ENCODE measurements around the gene MEGF8.
"Not testable (repeated sequence)": the region's sequence is repeated elsewhere in the genome, so short reads cannot be mapped to it uniquely, and the experiment has no call there.

The MEGF8 gene

DNA sequence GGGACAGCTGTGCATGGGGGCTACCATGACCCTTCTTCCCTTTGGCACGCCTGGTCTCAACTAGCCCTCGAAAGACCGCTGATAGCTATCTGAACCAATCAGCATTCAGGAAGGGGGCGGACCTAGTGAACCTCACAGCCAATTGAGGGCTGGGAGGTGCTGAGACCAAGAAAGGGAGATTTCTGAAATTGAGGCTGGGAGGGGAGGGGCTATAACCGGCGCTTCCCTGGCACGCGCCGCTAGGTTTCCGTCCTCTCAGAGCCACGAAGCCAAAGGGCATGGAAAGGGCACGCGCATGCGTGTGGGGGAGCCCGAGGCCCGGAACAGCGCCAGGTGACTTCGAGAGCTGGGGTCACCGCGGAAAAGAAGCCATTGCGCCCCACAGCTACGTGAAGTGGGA lies 18.8 kb upstream of the MEGF8 start:
- DNase-seq, result no peak

DNA sequence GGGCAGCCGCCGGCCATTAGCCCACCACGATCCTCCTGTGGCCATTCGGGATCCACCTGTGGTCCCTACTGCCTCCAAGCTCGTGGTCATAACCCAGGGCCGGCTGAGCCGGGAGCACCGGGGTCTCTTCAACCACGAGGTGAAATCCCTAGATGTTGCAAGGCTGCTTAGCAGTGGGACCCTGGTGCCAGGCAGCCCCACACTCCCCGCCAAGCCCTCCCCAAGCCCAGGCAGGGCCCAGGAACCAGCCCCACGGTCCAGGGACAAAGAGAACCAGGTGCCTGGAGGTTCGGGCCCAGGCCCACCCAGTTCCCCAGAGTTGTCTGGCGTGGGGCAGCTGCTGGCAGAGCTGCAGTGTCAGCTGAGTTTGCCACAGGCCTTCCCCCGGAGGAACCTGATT lies 15.7 kb upstream of the MEGF8 start:
- DNase-seq, result no peak

DNA sequence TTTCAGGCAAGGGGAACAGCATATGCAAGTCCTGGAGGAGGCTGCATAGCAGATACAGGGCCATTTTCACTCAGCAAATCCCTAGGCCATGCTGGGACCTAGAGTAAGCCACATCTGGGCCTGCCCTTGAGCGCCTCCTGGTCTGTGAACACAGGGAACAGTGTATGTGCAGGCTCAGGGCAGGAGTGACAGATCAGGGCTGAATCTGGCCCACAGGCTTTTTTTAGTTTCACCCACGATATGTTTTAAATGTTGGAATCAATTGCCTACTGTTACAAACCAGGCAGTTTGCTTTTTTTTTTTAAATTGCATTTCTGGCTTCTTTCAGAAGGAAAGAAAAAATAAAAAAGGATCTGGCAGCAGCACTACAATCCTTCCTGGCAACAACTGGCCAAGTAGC lies 13.8 kb upstream of the MEGF8 start:
- DNase-seq, result no peak

DNA sequence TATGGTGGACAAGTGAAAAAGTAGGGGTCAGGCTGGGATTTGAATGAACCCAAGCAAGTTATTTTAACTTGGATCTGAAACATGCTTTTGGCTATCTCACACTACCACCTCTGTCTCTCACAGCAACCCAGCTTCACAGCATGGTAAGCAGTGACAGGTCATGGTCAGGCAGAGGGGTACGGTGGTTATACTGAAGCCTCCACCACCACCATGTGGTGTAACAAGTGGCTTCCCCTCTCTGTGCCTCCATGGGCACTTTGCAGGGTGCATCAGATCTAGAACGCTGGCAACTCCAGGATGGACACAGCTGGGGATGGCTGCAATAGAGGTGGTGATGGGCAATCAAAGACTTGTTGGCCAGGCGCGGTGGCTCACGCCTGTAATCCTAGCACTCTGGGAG lies 13.1 kb upstream of the MEGF8 start:
- DNase-seq, result no peak

DNA sequence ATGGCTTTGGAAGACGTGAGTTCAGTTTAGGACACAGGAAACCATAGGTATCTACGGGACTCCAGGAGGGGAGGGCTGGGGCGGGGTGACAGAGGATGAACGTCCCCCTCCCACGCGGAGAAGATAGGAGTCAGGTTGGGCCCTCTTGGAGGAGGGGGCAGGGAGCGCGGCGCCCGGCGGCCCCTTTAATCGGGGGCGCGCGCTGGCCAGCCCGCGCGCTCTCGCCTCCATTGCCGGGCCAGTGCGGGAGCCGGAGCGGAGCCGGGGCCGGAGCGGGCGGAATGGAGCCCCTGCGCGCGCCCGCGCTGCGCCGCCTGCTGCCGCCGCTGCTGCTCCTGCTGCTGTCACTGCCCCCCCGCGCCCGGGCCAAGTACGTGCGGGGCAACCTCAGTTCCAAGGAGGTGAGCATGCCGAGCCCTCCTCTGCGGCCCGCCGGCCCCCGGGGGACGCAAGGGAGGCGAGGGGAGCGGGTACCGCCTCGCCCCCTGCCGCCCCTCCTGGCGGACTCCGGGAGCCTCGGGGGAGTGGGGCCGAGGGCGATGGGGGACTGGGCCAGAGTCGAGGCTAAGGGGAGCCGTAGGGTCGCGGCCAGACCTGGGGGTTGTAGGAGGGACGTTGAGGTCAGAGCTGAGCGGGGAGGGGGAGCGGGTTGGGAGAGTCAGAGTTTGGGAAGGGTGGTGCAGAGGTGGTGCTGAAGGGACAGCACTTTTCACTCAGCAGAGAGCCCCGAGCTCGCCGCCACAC lies 12.2 kb upstream of the MEGF8 start, which contains the start of gene TMEM145:
TSS of gene TMEM145 (plus strand) at position 214 of the 744 bp plus-strand sequence. CDS start at position 282, 68 bp downstream.
- DNase-seq, result peak; percentile 21

DNA sequence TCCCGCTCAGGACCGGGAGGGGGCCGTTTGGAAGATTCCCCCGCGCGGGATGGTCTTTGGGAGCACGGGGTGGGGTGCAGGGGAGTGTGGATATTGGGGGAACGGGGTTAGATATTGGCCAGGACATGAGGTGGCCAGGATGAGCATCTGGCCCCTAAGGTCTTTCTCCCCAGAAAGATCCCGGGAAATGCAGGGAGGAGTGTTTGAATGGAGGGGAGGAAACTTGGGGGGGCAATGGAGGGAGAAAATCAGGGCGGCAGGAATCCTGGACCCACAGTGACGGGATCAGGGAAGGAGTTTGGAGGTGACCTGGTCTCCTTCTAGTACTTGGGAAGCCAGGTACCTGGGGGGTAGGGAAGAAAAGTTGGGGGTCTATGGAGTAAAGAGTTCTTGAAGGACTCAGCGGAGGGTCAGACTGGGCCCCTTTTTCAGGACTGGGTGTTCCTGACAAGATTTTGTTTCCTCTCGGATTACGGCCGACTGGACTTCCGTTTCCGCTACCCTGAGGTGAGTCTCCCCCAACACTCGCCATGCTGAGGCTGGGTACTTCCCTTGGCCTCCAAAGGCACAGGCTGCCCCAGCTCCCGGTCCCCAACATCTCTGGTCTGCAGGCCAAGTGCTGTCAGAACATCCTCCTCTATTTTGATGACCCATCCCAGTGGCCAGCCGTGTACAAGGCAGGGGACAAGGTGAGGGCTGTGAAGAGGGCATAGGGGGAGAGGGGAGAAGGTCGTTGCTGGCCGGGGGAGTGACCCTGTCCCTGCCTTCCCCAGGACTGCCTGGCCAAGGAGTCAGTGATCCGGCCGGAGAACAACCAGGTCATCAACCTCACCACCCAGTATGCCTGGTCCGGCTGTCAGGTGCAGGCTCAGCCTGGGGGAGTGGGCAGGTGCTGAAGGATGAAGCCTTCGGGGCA lies 11.3 kb upstream of the MEGF8 start:
- no peak for DNase-seq

DNA sequence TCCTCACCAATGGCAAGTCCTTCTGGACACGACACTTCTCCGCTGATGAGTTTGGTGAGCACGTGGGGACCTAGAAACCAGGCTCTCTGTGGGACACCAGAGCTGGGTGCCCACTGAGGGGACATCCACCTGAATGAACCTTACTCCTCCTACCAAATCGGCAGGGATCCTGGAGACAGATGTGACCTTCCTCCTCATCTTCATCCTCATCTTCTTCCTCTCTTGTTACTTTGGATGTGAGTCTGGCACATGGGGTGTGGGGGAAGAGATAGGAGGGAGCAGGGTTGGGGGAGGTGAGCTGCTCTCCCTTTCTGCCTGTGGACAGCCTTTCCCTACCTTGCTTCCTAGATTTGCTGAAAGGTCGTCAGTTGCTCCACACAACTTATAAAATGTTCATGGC lies 10.4 kb upstream of the MEGF8 start:
- no peak for DNase-seq

DNA sequence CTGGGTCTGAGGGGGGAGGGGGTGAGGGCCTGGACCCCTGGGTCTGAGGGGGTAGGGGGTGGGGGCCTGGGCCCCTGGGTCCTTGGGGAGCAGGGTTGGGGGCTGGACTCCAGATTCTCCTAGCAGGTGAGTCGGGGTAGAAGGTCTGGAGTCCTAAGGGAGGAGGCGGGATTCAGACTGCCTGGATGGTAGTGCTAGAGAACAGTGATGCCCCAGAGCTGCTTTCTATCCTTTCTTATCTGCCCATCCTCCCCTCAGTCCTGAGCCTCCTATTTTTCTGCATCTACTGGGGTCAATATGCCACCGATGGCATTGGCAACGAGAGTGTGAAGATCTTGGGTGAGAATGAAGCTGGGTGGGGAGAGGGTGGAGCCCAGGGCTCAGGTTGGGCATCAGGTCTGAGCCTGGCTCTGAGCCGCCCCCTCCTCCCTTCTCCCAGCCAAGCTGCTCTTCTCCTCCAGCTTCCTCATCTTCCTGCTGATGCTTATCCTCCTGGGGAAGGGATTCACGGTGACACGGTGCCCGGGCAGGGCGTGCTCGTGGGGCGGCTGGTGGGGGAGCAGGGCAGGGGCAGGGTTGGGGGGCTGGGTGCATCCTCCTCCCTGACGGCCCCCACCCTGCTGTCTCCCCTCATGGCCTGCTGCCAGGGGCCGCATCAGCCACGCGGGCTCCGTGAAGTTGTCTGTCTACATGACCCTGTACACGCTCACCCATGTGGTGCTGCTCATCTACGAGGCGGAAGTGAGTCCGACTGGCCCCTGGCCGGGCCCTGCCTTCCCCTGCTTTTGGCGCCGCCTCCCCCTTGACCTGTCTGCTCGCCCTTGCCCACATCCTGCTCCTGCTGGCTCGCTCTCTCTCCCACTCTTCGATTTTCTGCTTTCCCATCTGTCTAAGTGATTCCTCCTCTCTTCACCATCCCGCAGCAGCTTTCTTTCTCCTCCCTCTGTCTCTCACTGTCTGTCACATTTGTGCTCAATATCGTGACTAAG lies 8.9 kb upstream of the MEGF8 start:
- no peak for DNase-seq

DNA sequence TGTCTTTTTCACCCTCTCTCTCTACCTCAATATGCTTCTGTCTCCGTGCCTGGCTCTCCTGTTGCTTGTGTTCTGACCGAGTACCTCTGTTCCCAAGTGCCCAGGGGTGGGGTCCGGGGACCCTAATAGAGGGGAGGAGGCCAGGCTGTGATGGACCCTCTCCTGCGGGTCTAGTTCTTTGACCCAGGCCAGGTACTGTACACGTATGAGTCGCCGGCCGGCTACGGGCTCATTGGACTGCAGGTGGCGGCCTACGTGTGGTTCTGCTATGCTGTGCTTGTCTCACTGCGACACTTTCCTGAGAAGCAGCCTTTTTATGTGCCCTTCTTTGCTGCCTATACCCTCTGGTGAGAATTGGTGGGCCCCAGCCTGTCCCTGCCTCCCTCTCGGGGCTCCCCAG lies 7.9 kb upstream of the MEGF8 start:
- DNase-seq, result no peak

DNA sequence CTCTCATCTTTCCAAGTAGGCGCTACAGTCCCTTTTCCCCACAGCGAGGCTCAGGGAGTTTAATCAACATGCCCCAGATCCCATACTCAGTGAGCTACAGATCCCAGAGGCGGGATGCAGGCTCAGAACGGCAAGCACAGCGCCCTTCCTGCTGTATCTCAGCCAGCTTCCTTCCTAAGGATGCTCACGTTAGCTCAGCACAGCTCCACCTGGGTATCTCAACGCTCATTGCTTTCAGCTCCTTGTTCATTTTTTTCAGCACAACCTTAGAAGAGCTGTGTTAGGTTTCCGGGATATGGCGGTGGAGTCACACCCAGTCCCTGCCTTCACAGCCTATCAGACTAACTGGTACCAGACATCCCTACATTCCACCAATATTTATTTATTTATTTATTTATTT lies 3.1 kb upstream of the MEGF8 start:
- no peak for DNase-seq

DNA sequence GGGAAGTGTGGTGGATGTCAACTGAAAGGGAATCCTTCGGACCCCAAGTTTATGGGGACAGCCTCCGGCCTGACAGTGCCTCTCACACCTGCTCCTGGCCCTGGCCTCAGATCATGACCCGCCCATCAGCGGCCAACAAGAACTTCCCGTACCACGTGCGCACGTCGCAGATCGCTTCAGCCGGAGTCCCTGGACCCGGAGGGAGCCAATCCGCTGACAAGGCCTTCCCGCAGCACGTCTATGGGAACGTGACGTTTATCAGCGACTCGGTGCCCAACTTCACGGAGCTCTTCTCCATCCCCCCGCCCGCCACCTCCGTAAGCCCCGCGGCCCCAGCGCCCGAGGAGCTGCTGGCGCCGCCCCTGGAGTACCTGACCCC lies 2.0 kb upstream of the MEGF8 start:
- no peak for DNase-seq

DNA sequence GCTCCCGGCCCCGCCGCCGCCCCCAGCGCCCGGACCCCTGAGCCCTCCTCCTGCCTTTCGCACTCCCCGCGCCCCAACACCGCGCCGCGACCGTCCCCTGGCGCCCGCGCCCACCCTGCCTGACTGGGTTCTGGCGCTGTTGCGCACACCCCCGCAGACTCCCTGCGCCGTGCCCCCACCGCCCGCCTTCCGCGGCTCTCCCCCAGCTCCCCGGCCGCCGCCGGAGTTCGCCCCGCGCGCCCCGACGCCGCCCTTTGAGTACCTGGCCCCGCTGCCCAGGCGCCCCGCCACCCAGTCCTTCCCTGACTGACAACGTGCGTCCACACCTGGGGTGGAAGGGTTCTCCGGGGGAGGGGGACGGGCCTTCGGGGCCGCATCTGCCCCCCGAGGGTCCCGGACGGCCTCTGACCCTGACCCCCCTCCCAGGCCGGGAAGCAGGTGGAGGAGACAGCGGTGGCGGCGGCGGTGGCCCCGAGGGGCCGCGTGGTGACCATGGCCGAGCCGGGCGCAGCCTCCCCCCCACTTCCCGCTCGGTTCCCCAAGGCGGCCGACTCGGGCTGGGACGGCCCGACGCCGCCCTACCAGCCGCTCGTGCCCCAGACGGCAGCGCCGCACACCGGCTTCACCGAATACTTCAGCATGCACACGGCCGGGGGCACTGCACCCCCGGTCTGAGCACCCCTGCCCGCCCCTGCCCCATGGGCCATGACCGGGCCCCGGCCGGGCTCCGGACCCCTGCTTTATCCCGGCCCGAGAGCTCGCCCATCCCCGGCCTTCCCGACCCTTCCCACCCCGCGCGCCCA lies 1.4 kb upstream of the MEGF8 start:
- peak; percentile 20 for DNase-seq

DNA sequence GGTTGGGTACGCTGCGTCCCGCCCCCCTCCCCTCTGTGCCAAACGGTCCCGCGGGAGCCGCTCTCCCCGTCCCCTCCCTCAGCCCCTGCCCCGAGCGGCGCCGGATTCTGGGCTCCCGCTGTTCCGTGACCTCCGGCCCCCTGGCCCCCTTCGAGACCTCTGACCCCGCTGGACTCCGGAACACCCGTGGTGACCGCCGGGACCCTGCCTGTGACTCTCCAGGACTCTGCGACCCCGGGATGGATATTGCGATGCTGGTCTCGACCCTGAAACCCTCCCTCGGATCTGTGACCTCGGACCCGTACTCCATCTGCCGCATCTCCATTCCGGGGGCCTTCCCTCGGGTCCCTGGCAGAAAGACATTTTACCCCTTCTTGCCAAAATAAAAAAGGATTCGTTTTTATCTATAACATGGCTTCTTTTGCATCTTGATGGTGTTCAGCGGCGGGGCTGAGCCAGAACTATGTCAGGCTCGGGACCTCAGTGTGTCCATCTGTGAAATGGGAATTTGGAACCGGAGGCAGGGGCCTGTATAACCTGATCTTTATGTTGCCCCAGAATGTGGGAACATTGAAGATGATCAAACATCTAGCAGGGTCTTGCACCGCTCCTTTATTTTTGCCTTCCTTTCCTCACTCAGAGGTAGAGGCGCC lies 654 bp upstream of the MEGF8 start:
- no peak for DNase-seq

DNA sequence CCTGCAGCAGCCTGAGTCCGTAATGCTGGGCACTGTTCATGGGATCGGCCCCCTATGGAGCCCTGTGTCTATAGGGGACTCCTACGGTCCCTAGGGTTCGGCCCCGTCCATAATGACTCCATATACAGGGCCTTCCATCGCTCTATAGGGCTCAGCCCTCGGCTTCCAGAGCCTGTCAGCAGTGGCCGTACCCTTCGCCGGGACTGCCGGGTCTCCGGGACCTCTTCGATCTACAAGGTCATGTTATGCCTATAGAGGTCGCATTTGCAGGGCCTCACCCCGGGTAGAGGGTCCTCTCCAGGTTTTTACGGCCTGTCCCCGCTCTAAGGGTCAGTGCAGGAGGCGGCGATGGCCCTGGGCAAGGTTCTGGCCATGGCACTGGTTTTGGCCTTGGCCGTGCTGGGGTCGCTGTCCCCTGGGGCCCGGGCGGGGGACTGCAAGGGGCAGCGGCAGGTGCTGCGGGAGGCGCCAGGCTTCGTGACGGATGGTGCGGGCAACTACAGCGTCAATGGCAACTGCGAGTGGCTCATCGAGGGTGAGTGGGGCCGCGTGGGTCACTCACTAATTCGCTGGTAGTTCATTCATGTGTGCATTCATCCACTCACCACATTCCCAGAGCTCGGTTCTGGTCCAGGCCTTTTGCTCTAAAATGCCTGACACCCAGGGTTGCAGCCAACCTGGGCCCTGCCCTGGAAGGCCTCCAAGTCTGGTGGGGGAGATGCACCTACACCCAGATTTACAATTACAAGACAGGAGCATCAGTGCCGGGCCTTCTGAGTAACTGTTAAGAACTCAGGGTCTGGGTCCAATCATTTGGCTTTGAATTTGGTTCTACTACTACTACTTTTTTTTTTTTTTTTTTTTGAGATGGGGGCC lies 699 bp downstream of the MEGF8 start:
- DNase-seq, result peak; percentile 8

DNA sequence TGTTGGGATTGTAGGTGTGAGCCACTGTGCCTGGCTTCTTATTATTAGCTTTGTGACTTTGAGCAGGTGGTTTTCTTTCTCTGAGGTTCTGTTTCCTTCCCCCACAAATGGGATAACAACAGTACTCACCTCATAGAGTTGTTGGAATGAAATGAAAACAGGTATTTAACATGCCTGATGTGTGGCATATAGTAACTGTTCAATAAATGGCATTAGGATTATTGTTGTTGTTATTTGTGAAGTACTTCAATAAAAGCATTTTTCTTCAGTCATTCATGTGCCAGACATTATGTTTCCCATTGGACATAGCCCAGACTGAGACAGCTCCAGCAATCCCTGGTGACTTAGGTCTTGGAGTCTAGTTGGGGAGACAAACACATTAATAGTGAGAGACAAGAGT lies 1.5 kb downstream of the MEGF8 start:
- DNase-seq, result no peak

DNA sequence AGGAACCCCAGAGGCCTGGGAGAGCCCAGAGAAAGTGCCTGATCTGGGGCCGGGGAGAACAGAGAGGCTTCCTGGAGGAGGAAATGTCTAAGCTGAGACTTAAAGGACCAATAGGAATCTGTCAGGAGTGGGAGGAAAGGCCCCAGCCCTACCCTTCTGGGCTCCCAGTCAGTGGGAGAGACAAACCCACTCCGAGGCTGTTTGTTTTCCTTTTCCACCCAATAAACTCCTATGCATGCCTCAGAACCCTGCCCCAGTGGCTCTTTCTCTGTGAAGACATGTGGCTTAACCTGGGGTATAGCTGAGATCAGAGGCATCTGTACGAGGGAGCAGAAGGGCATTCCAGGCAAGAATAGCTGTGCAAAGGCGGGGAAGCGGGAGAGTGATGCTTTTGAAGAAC lies 1.9 kb downstream of the MEGF8 start:
- no peak for DNase-seq

DNA sequence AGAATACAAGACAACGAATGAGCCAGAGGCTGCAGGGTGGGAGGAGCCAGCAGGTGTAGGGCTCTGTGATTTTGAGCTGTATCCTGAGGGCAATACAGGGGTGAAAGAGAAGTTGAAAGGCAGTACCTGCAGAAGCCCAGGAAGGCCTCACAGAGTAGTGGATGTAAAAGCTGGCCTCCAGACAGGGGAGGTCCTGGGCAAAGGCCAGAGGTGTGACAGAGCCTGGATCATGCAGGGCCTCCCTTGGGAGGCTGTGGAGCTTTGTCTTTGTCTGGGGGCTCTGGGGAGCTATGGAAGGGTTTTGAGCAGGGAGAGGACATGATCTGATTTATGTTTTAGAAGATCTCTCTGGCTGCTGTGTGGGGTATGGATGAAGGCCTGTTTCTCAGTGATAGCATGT lies 2.7 kb downstream of the MEGF8 start:
- DNase-seq, result no peak

DNA sequence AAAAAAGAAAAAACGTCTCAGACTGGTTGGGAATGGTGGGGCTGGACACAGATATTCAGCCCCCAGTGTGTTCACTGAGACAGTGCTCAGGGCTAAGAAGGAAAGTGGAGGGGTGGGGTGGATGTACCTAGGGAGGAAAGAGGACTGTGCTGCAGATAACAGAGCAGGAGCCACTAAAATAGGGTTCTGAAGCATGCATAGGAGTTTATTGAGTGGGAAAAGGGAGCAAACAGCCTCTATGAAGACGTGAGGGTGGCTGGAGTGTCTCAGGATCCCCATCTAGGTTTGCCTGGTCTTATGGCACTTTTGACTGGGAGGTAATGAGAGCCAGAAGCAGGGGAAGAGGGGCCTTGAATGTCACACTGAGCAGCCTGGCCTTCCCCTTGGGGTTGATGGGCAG lies 3.4 kb downstream of the MEGF8 start:
- DNase-seq, result no peak

DNA sequence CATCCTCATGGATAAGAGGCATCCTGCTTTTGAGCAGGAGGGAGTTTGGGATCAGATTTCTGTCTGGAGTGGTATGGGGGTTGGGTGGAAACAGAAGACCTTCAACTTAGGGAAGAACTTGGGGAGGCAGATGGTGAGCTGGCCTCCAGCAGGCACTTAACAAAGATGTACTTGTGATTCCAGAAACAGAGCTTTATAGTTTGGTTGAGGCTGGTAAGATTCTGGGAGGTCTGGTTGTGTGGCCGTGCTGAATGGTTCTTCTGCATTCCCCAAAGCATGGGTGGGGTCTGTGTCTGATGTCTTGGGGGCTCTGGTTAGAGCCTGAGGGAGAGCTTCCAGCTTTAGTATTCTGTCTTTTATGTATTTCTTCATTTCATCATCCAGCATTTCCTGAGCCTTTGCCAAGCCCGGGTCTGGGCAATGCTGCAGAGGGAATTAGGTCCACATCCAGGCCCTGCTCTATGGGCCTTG lies 4.8 kb downstream of the MEGF8 start:
- no peak for DNase-seq

DNA sequence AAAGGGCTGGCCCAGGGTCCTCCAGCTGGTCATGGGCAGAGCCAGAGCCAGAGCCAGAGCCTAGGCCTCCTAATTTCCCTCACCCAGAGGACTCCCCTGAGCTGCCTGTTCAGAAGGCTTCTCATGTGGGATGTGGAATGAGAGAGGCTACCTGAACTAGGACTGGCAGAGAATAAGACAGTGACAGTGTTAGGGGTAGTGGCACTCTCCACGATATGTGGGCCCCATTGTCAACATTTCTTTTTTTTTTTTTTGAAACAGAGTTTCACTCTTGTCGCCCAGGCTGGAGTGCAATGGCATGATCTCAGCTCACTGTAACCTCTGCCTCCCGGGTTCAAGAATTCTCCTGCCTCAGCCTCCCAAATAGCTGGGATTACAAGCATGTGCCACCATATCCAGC lies 5.9 kb downstream of the MEGF8 start:
- DNase-seq, result not testable (repeated sequence)

All from CD4-positive, alpha-beta T cell treated with Interferon gamma for 1 hour (primary cell).